T-cell (primary cell): ENCODE results near the gene PIK3R2. TPM values are rescaled to one million over a fixed set of nuclear protein-coding genes. Genes with fewer than 3 reads are reported as not detected.

Experiments
- ATAC-seq, 4 experiments: fragments of 200-7000 bp in 3 of 4; fragments of 150-1000 bp in 1 of 4; cut with Tn5 transposase; replicated peaks in 1 of 4; 1 replicate in 3 of 4; 2 replicates in 1 of 4; pipeline ENCODE4 v1.10.0; 2021; ENCODE audit warnings: moderate library complexity in 3 of 4, mild to moderate bottlenecking in 2 of 4, moderate number of reproducible peaks in 1 of 4
- CTCF ChIA-PET, 2 donors: fragments of 300-600 bp; sonication (Branson Sonifier 250); formaldehyde crosslinking; loops; one replicate each; lab custom pipeline; 2022; ENCODE audit warnings: antibody characterized with exemption in 2 of 2; lab: Charles Lee
- POLR2A ChIA-PET, 2 donors: fragments of 300-600 bp; sonication (Branson Sonifier 250); formaldehyde crosslinking; loops; one replicate each; lab custom pipeline; 2022; ENCODE audit warnings: antibody characterized with exemption in 2 of 2; lab: Charles Lee
- DNase-seq, 35 experiments: peaks; one replicate each; pipeline versions ENCODE4 v3.0.0 to v3.0.0-alpha.2; 2013 to 2023
- H3K27ac ChIP-seq: one replicate; pipeline ENCODE4 v1.5.1; 2013; ENCODE audit warnings: low read length
- H3K27me3 ChIP-seq, 2 experiments: replicated peaks in 1 of 2; 1 replicate in 1 of 2; 2 replicates in 1 of 2; pipeline versions ENCODE4 v1.6.1 to v1.7.0; 2013; ENCODE audit warnings: low read length in 1 of 2, mixed read lengths in 1 of 2; ENCODE audit not compliant: control insufficient read depth in 2 of 2, insufficient read depth in 2 of 2; ENCODE audit errors: extremely low read depth in 1 of 2
- H3K36me3 ChIP-seq, 2 donors: 1 replicate in 1 of 2; 2 replicates in 1 of 2; pipeline versions ENCODE4 v1.6.1 to v1.7.0; 2013; ENCODE audit warnings: low read length in 1 of 2; ENCODE audit not compliant: control insufficient read depth in 2 of 2, insufficient read depth in 1 of 2; ENCODE audit errors: extremely low read depth in 1 of 2
- H3K4me1 ChIP-seq, 2 experiments: 1 replicate in 1 of 2; 2 replicates in 1 of 2; pipeline versions ENCODE4 v1.6.1 to v1.7.0; 2013; ENCODE audit warnings: low read length in 2 of 2, mixed read lengths in 1 of 2; ENCODE audit not compliant: insufficient read depth in 2 of 2, control insufficient read depth in 1 of 2; ENCODE audit errors: extremely low read depth in 1 of 2
- H3K4me3 ChIP-seq, 2 donors: 1 replicate in 1 of 2; 2 replicates in 1 of 2; pipeline versions ENCODE4 v1.5.1 to v1.7.0; 2013; ENCODE audit warnings: mild to moderate bottlenecking in 2 of 2, low read length in 1 of 2, moderate library complexity in 1 of 2; ENCODE audit not compliant: control insufficient read depth in 1 of 2; ENCODE audit errors: extremely low read depth in 1 of 2
- H3K9me3 ChIP-seq: 2 replicates; pipeline ENCODE4 v1.7.0; 2013
- H3K27ac Mint-ChIP-seq, 2 donors: one replicate each; pipeline ENCODE4 v1.8.0; 2020 to 2021; ENCODE audit warnings: mild to moderate bottlenecking in 2 of 2, mixed read lengths in 2 of 2
- H3K27me3 Mint-ChIP-seq, 2 donors: one replicate each; pipeline ENCODE4 v1.8.0; 2021 to 2022; ENCODE audit warnings: mixed read lengths in 2 of 2
- H3K36me3 Mint-ChIP-seq: one replicate; pipeline ENCODE4 v1.8.0; 2021; ENCODE audit warnings: mixed read lengths
- H3K4me1 Mint-ChIP-seq, 3 donors: one replicate each; pipeline ENCODE4 v1.8.0; 2020 to 2022; ENCODE audit warnings: mixed read lengths in 3 of 3, mild to moderate bottlenecking in 1 of 3
- H3K4me3 Mint-ChIP-seq, 3 donors: one replicate each; pipeline ENCODE4 v1.8.0; 2020 to 2022; ENCODE audit warnings: mild to moderate bottlenecking in 3 of 3, mixed read lengths in 3 of 3, moderate library complexity in 3 of 3
- H3K9me3 Mint-ChIP-seq, 3 donors: one replicate each; pipeline ENCODE4 v1.8.0; 2020 to 2022; ENCODE audit warnings: mixed read lengths in 3 of 3
- WGBS: methylation state at CpG from one replicate; pipeline ENCODE4 v1.1.5; 2013; ENCODE audit warnings: missing lambda C conversion rate; ENCODE audit not compliant: insufficient coverage; 5-methylcytosine and 5-hydroxymethylcytosine counted together
- total RNA-seq, 35 experiments: library from RNA in 6 of 35; stranded (reverse) in 6 of 35; fragments of 120-200 nt in 1 of 35; gene quantifications; one replicate each; pipeline versions ENCODE4 v1.2.1 to v1.2.4 and lab custom pipeline; 2013 to 2026

The PIK3R2 gene
- total RNA-seq, 5 donors from 2014 or later (not counting 1 experiment from before 2014, with no cell fraction given) = 11.8 to 25.5 (median 17.6) TPM

GRCh38 chr19:18153556-18154134 is 682 bp downstream of the PIK3R2 start:
- Mint-ChIP-seq H3K4me3 (peak overlapping the region; percentile 86 to 95 (median 91)), H3K36me3 (no peaks in the 10 kb centered on the region), H3K9me3 (no peaks in the 10 kb centered on the region), H3K27me3 (no peaks in the 10 kb centered on the region), H3K4me1 (peaks cover 27 to 29% (median 27%) of the 10 kb centered on the region in 3 donors), H3K27ac (peak overlapping the region; percentile 85 to 87)
- ChIA-PET POLR2A (interaction anchor here in 1 of 2 donors (0.9 kb wide), 1 partner anchor 38 kb away, joined by 3 read pairs; no protein-coding TSS in a partner anchor), CTCF (interaction anchor here in 1 of 2 donors (0.6 kb wide), 1 partner anchor 55 kb away, joined by 4 read pairs; no protein-coding TSS in a partner anchor)
- WGBS = 6% methylated on average over 32 of the region's 38 CpGs
- ATAC-seq = no peak
- H3K36me3 ChIP-seq = peaks cover 11% of the 10 kb centered on the region in 2 donors
- no peaks in the 10 kb centered on the region for H3K9me3 ChIP-seq
- peaks cover 5 to 51% of the 10 kb centered on the region in 2 experiments for H3K4me1 ChIP-seq
- peak in 5 of 35 experiments; percentile 16 to 35 (median 25) for DNase-seq
- H3K27ac ChIP-seq = peak overlapping the region; percentile 55
- peak overlapping the region; percentile 63 to 86 for H3K4me3 ChIP-seq
- no peaks in the 10 kb centered on the region for H3K27me3 ChIP-seq

GRCh38 chr19:18155095-18156087 is 2.4 kb downstream of the PIK3R2 start:
- Histone ChIP-seq H3K27me3 (no peaks in the 10 kb centered on the region), H3K36me3 (peaks cover 8 to 9% of the 10 kb centered on the region in 2 donors), H3K4me1 (peaks cover 5 to 41% of the 10 kb centered on the region in 2 experiments), H3K4me3 (no peak overlapping the region), H3K9me3 (no peaks in the 10 kb centered on the region), H3K27ac (no peak overlapping the region)
- WGBS = 95% methylated on average over 17 of the region's 43 CpGs
- DNase-seq = no peak
- peaks cover 29 to 30% (median 30%) of the 10 kb centered on the region in 3 donors for H3K4me1 Mint-ChIP-seq
- no peaks in the 10 kb centered on the region for H3K36me3 Mint-ChIP-seq
- H3K9me3 Mint-ChIP-seq = no peaks in the 10 kb centered on the region
- no peaks in the 10 kb centered on the region for H3K27me3 Mint-ChIP-seq
- peak overlapping the region in 1 of 2 donors; percentile 34 for H3K27ac Mint-ChIP-seq
- H3K4me3 Mint-ChIP-seq = peak overlapping the region; percentile 34 to 95 (median 82)
- ATAC-seq = no peak
- ChIA-PET POLR2A (interaction anchor here in 1 of 2 donors (0.7 kb wide), 1 partner anchor 131 kb away, joined by 8 read pairs; no protein-coding TSS in a partner anchor), CTCF (interaction anchor here in 1 of 2 donors (1.0 kb wide), 1 partner anchor 10 kb away, joined by 3 read pairs; no protein-coding TSS in a partner anchor)

DNA sequence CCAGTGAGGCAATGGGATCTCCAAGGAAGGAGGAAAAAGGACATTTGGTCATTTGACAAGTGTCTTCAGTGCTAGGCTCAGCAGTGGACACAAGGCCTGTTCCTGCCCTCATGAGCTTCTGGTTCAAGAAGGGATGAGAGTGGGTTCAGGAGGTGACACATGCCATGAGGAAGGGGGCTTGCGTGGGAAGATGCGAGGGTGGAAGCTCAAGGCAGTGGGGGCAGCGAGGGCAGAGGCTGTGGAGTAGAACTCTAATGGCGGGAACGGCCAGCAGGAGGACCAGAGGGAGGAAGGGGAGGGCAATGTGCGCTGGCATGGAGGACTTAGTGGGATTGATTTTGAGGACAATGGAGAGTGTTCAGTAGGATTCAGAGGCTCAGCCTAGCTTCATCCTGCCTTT is 3.3 kb downstream of the PIK3R2 start:
- H3K4me3 Mint-ChIP-seq = no peak overlapping the region
- H3K9me3 ChIP-seq = no peaks in the 10 kb centered on the region
- peaks cover 5 to 38% of the 10 kb centered on the region in 2 experiments for H3K4me1 ChIP-seq
- H3K27ac Mint-ChIP-seq = no peak overlapping the region
- H3K4me3 ChIP-seq = no peak overlapping the region
- ATAC-seq (no peak), DNase-seq (no peak)
- WGBS = 97% methylated on average over 4 of the region's 6 CpGs
- CTCF ChIA-PET = interaction anchor here in 1 of 2 donors (0.5 kb wide), 1 partner anchor 31 kb away, joined by 3 read pairs; no protein-coding TSS in a partner anchor
- no peaks in the 10 kb centered on the region for H3K36me3 Mint-ChIP-seq
- H3K9me3 Mint-ChIP-seq = no peaks in the 10 kb centered on the region
- peaks cover 2 to 9% of the 10 kb centered on the region in 2 donors for H3K36me3 ChIP-seq
- H3K27me3 ChIP-seq = no peaks in the 10 kb centered on the region
- POLR2A ChIA-PET = no interaction called here
- H3K4me1 Mint-ChIP-seq = peaks cover 32 to 34% (median 34%) of the 10 kb centered on the region in 3 donors
- no peak overlapping the region for H3K27ac ChIP-seq
- H3K27me3 Mint-ChIP-seq = no peaks in the 10 kb centered on the region

DNA sequence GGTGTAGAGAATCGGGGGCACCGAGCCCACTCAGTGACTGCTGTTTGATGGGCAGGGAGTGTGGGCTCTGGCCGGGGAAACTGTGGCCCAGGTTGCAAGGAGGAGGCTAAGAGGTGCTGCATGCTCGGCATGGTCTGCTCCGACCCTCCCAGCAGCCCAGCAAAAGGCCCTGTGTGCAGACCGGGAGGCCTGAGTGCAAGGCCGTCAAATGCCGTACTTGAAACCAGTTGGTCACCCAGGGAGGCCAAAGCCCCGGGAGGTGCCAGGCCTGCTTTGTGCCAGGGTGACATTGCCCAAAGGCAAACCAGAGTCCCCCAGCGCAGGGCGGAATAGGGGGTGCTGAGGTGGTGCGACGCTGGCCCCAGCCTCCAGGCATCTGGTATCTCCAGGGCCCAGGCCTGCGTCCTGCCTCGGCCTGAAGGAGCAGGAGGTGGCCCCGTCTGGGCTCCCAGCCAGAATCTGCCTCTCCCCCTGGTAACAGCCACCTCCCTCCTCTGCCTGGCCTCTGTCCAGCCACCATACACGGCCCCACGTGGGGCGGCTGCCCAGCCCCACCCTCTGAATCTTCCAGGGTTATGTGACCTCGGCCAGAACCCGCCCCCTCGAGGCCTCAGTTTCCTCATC is 4.0 kb downstream of the PIK3R2 start:
- Mint-ChIP-seq H3K9me3 (no peaks in the 10 kb centered on the region), H3K4me1 (peaks cover 30 to 32% (median 32%) of the 10 kb centered on the region in 3 donors), H3K27ac (no peak overlapping the region), H3K27me3 (no peaks in the 10 kb centered on the region), H3K36me3 (no peaks in the 10 kb centered on the region), H3K4me3 (no peak overlapping the region)
- DNase-seq (no peak), ATAC-seq (no peak)
- 94% methylated on average over 17 of the region's 22 CpGs for WGBS
- no peak overlapping the region for H3K4me3 ChIP-seq
- H3K9me3 ChIP-seq = no peaks in the 10 kb centered on the region
- ChIA-PET POLR2A (no interaction called here), CTCF (no interaction called here)
- H3K27me3 ChIP-seq = no peaks in the 10 kb centered on the region
- H3K27ac ChIP-seq = no peak overlapping the region
- H3K4me1 ChIP-seq = peaks cover 8 to 37% of the 10 kb centered on the region in 2 experiments
- peaks cover 5 to 13% of the 10 kb centered on the region in 2 donors for H3K36me3 ChIP-seq

DNA sequence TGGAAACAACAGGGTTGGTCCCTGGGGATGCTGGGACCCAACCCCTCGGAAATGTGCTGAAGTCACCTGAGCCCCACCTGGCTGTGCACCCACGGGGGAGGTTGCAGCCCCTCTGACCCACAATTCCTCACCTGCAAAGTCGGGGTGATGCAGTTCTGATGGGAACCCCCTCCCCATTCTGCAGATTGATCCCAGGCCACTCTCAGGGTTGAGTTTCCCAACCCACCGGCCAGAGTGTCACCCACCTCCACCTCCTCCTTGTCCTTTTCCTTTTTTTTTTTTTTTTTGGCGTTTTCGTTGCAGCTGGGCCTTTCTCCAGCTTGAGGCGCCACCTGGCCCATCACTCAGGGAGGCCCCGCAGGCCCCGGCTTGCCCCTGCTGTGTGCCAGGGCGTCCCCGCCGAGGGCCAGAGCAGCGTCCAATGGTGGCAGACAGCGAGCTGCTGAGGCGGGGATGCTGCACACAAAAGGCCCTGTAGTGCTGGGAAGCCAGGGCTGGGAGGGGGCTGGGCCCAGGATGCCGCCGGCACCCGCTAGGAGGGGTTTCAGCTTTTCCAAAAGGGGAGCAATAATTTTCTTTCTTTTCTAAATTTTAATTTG is 4.6 kb downstream of the PIK3R2 start:
- H3K36me3 ChIP-seq = peaks cover 10 to 13% of the 10 kb centered on the region in 2 donors
- POLR2A ChIA-PET = interaction anchor here in 1 of 2 donors (0.7 kb wide), 1 partner anchor 1314 kb away, joined by 3 read pairs; no protein-coding TSS in a partner anchor
- H3K4me3 Mint-ChIP-seq = no peak overlapping the region
- CTCF ChIA-PET = interaction anchor here in 1 of 2 donors (1.1 kb wide), 1 partner anchor 35 kb away, joined by 3 read pairs; the partner anchor contains the start of gene MPV17L2
- H3K27ac ChIP-seq = no peak overlapping the region
- H3K27me3 ChIP-seq = no peaks in the 10 kb centered on the region
- peaks cover 23 to 29% (median 28%) of the 10 kb centered on the region in 3 donors for H3K4me1 Mint-ChIP-seq
- H3K27ac Mint-ChIP-seq = no peak overlapping the region
- no peak for DNase-seq
- peaks cover 8 to 32% of the 10 kb centered on the region in 2 experiments for H3K4me1 ChIP-seq
- H3K9me3 ChIP-seq = no peaks in the 10 kb centered on the region
- no peaks in the 10 kb centered on the region for H3K36me3 Mint-ChIP-seq
- ATAC-seq = no peak
- no peaks in the 10 kb centered on the region for H3K27me3 Mint-ChIP-seq
- H3K4me3 ChIP-seq = no peak overlapping the region
- H3K9me3 Mint-ChIP-seq = no peaks in the 10 kb centered on the region
- WGBS = 92% methylated on average over 12 of the region's 18 CpGs
